Stomach smooth muscle (tissue), 2 donors: ENCODE results near the gene SAXO1.

Experiments used
- H3K27ac ChIP-seq: one replicate; pipeline ENCODE4 v1.7.0; 2013; ENCODE audit warnings: mild to moderate bottlenecking, low read length, inconsistent platforms
- H3K27me3 ChIP-seq, 2 donors: one replicate each; pipeline ENCODE4 v1.7.0; 2013; ENCODE audit warnings: low read length in 2 of 2; ENCODE audit not compliant: insufficient read depth in 2 of 2, control insufficient read depth in 1 of 2
- H3K36me3 ChIP-seq, 2 donors: one replicate each; pipeline ENCODE4 v1.7.0; 2013; ENCODE audit warnings: low read length in 2 of 2; ENCODE audit not compliant: control insufficient read depth in 2 of 2, insufficient read depth in 2 of 2
- H3K4me1 ChIP-seq: one replicate; pipeline ENCODE4 v1.7.0; 2013; ENCODE audit warnings: low read length; ENCODE audit not compliant: control insufficient read depth, insufficient read depth
- H3K4me3 ChIP-seq, 2 donors: one replicate each; pipeline ENCODE4 v1.7.0; 2013; ENCODE audit warnings: low read length in 2 of 2
- H3K9ac ChIP-seq, 2 donors: one replicate each; pipeline ENCODE4 v1.7.0; 2013; ENCODE audit warnings: low read length in 2 of 2, mild to moderate bottlenecking in 1 of 2
- H3K9me3 ChIP-seq, 2 donors: one replicate each; pipeline ENCODE4 v1.7.0; 2013; ENCODE audit warnings: low read length in 2 of 2; ENCODE audit not compliant: control insufficient read depth in 2 of 2
- donor health status: healthy.
- donor health status: Pancreatic carcinoma.

SAXO1 gene

DNA sequence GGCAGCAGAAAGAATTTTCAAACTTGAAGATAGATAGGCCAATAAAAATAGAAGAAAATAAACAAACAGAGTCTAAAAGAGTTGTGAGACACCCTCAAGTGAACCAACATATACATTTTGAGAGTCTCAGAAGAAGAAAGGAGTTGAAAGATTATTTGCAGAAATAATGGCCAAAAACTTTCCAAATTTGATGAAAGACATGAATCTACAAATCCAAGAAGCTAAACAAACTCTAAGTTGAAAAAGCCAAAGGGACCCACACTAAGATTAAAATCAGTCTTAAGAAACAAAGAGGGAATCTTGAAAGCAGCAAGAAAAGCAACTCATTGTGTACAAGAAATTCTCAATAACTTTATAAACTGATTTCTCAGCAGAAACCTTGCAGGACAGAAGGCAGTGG lies 137.0 kb downstream of the SAXO1 start:
- Histone ChIP-seq H3K27ac (no peak overlapping the region), H3K4me3 (no peak overlapping the region), H3K36me3 (peaks cover 0 to 10% of the 10 kb centered on the region in 2 donors), H3K9me3 (peaks cover 8 to 16% of the 10 kb centered on the region in 2 donors), H3K27me3 (no peaks in the 10 kb centered on the region), H3K4me1 (no peaks in the 10 kb centered on the region), H3K9ac (no peak overlapping the region)

DNA sequence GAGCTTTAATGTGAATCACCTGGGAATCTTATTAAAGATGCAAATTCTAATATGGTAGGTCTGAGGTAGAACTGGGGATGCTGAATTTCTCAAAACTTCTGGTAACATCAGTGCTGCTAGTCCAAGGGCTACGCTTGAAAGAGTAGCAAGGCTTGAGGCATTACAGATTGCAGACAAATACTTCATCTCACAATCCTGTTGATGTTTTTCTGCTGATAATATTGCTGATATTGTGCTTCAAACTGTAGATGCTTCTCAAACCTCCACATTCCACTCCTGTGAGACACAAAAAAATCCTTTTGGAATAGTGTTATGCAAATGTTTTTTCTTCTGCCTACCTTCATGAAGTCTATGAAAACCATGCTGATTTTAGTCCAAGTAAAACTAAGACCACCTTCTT lies 139.5 kb downstream of the SAXO1 start:
- Histone ChIP-seq H3K9ac (no peak overlapping the region), H3K36me3 (peaks cover 0 to 10% of the 10 kb centered on the region in 2 donors), H3K27ac (no peak overlapping the region), H3K4me1 (peaks cover 20% of the 10 kb centered on the region), H3K4me3 (no peak overlapping the region), H3K9me3 (peaks cover 8 to 16% of the 10 kb centered on the region in 2 donors), H3K27me3 (no peaks in the 10 kb centered on the region)

DNA sequence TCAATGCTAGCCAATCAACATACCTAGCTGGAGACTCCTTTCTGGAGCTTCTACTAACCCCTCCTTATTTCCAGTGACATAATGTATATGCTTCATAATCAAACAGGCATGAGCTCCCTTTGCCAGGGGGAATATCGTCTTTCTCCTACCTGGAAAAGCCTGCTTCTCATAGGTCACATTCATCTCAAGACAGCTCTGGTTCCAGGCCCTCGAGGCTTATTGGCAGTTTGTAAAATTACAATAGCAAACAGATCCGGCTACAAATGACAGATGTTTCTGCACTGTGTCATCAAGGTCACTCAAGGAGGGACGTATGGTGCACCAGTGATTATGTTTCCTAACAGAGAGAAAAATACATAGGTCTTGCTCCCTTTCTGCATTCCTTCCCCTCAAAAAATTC lies 140.0 kb downstream of the SAXO1 start:
- no peak overlapping the region for H3K4me3 ChIP-seq
- no peak overlapping the region for H3K9ac ChIP-seq
- peaks cover 0 to 10% of the 10 kb centered on the region in 2 donors for H3K36me3 ChIP-seq
- peaks cover 25% of the 10 kb centered on the region for H3K4me1 ChIP-seq
- H3K27ac ChIP-seq = no peak overlapping the region
- H3K27me3 ChIP-seq = no peaks in the 10 kb centered on the region
- peaks cover 8 to 16% of the 10 kb centered on the region in 2 donors for H3K9me3 ChIP-seq

DNA sequence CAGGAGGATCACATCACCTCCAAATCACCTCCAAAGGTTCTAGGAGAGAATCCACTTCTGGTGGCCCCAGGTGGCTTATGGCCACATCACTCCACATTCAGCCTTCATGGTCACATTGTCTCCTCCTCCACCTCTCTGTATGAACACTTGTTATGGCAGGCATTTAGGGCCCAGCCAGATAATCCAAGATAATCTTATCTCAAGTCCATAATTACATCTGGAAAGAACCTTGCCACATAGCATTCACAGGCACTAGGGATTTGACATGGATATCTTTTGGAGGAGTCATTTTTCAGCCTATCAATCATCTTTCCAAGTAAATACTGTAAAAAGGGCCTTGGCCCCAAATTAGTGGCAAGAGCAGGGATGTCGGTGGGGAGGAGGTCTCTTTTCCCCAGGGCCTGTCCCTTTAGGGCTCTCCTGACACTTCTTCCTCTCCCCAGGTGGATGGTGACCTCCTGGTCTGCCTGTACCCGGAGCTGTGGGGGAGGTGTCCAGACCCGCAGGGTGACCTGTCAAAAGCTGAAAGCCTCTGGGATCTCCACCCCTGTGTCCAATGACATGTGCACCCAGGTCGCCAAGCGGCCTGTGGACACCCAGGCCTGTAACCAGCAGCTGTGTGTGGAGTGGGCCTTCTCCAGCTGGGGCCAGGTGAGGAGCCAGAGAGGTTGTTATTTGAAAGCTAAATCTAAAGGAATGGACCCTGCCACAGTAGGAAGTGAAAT lies 140.9 kb downstream of the SAXO1 start:
- Histone ChIP-seq H3K27me3 (no peaks in the 10 kb centered on the region), H3K4me3 (no peak overlapping the region), H3K27ac (no peak overlapping the region)

DNA sequence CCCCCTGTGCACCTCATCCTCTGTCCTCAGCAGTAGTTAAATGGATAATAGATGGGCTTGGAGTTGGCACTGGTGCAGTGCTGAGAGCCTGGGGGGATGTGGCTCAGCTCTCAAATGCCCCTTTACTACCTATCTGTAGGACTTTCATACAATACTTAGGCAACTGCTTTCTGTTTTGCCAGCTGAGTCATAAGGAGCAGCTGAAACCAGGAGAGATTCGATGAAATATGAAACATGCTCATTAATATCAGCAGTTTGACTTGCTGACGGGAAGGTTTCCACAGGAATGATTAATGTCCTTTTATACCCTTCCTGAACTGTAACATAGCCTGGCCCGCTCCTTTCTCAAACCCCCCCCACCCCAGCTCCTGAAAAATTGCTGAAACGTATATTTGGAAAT lies 142.6 kb downstream of the SAXO1 start:
- Histone ChIP-seq H3K36me3 (peaks cover 0 to 10% of the 10 kb centered on the region in 2 donors), H3K9me3 (peaks cover 1 to 4% of the 10 kb centered on the region in 2 donors), H3K4me1 (peaks cover 28% of the 10 kb centered on the region), H3K9ac (no peak overlapping the region), H3K27ac (peak overlapping the region; percentile 41), H3K27me3 (no peaks in the 10 kb centered on the region), H3K4me3 (no peak overlapping the region)

More for the DNA sequence above, 140.9 kb downstream of the SAXO1 start:
- Histone ChIP-seq H3K9ac (no peak overlapping the region), H3K4me1 (peaks cover 28% of the 10 kb centered on the region), H3K36me3 (peaks cover 0 to 10% of the 10 kb centered on the region in 2 donors), H3K9me3 (peaks cover 8 to 16% of the 10 kb centered on the region in 2 donors)

DNA sequence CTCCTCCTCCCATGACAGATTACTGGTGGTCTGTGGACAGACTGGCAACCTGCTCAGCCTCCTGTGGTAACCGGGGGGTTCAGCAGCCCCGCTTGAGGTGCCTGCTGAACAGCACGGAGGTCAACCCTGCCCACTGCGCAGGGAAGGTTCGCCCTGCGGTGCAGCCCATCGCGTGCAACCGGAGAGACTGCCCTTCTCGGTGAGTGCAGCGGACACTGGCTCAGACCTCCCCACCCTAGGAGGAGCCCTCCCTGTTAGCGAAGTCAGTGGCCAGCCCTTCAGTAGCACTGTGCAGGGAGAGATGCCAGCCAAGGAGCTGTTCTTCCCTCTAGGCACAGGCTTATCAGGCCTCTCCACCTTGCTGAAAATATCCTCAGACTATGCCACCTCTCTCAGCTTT lies 143.5 kb downstream of the SAXO1 start:
- H3K27me3 ChIP-seq = no peaks in the 10 kb centered on the region
- no peak overlapping the region for H3K27ac ChIP-seq
- no peak overlapping the region for H3K4me3 ChIP-seq
- no peak overlapping the region for H3K9ac ChIP-seq
- H3K36me3 ChIP-seq = peaks cover 0 to 5% of the 10 kb centered on the region in 2 donors
- peaks cover 28% of the 10 kb centered on the region for H3K4me1 ChIP-seq
- no peaks in the 10 kb centered on the region for H3K9me3 ChIP-seq

DNA sequence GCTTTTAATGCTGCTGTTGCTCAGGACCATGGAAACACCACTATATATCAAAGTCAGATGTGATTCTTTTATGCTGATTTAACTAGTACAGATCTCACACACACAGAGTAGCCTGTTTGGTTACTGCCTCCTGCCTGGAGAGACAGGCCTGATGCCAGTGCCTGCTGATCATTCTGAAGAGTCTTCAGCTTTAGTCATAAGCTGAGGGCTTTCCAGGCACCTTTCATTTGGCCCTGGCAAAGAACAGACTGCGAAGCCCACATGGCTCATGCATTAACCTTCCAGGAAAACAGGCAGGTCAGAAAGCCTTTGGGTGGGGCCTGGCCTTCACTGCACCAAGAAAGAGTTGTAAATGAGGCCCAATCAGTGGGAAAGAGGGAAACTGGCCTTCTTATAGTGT lies 144.7 kb downstream of the SAXO1 start:
- H3K27ac ChIP-seq = no peak overlapping the region

DNA sequence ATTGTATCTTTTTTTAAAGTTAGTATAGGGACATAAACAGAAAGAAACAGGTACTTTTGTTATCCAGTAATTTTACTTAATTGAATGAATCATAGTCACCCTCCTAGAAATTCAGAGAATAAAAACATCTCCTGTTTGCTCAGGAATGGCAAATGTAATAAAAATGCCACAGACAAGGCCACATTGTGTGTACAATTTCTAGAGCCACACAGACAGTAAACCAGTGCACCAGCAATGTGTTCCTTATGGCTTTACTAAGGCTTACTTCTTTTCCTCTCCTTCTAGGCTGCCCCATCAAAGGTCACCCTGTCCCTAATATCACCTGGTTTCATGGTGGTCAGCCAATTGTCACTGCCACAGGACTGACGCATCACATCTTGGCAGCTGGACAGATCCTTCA lies 145.5 kb downstream of the SAXO1 start:
- Histone ChIP-seq H3K4me3 (no peak overlapping the region), H3K4me1 (peaks cover 28% of the 10 kb centered on the region), H3K36me3 (no peaks in the 10 kb centered on the region), H3K27me3 (no peaks in the 10 kb centered on the region), H3K9ac (no peak overlapping the region), H3K27ac (no peak overlapping the region), H3K9me3 (peaks cover 2 to 4% of the 10 kb centered on the region in 2 donors)

More for the DNA sequence above, 144.7 kb downstream of the SAXO1 start:
- Histone ChIP-seq H3K9me3 (no peaks in the 10 kb centered on the region), H3K36me3 (peaks cover 0 to 2% of the 10 kb centered on the region in 2 donors), H3K27me3 (no peaks in the 10 kb centered on the region), H3K4me1 (peaks cover 28% of the 10 kb centered on the region), H3K9ac (no peak overlapping the region), H3K4me3 (no peak overlapping the region)

DNA sequence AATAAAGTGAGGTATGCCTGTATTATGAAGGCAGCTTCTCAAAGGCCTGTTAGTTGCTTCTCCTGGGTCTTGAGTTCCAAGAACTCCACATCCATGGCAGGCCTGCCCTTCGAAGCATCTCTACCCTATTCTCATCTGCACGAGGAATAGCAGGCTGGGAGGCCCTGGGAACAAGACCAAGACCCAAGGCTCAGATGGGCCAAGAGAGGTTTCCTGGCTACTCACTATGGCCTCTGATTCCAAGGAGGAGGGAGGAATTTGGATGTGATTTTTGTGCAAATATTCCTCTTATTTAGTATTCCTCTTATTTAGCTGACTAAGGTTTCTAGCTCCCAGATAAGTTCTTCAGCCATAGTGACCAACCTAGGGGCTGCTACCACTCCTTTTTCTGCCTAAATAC lies 151.3 kb downstream of the SAXO1 start:
- Histone ChIP-seq H3K27ac (no peak overlapping the region), H3K36me3 (no peaks in the 10 kb centered on the region), H3K9me3 (peaks cover 2 to 4% of the 10 kb centered on the region in 2 donors), H3K27me3 (no peaks in the 10 kb centered on the region), H3K4me3 (no peak overlapping the region), H3K4me1 (no peaks in the 10 kb centered on the region), H3K9ac (no peak overlapping the region)

DNA sequence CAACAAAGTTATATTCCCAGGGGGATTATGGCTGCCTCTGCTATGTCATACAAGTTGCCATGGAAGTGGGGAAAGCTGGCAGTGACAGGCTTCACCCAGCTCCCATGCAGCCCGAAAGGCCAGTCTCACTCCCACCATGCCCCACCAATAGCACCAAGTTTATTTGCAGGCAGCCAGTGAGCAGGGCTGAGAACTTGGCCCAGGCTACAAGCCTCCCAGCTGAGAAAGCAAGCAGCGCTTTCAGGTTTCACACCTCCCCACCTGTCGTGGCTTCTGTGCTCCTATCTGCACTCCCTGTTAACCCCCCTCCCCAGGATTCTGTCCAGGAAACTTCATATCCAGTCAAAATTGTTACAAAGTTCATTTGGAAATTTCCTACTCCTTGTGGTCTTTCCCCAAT lies 155.0 kb downstream of the SAXO1 start:
- no peak overlapping the region for H3K27ac ChIP-seq
- H3K4me1 ChIP-seq = no peaks in the 10 kb centered on the region
- H3K4me3 ChIP-seq = no peak overlapping the region
- H3K27me3 ChIP-seq = no peaks in the 10 kb centered on the region
- H3K9ac ChIP-seq = no peak overlapping the region
- H3K9me3 ChIP-seq = peaks cover 0 to 1% of the 10 kb centered on the region in 2 donors
- H3K36me3 ChIP-seq = no peaks in the 10 kb centered on the region
